HG03060 (cell line): ENCODE results near the gene OR6C6.
"Not testable (repeated sequence)": the region's sequence is repeated elsewhere in the genome, so short reads cannot be mapped to it uniquely, and the experiment has no call there.

Source experiments
- ATAC-seq: cut with Tn5 transposase; IDR thresholded peaks from one replicate; pipeline ENCODE4 v1.9.1; 2021; ENCODE audit warnings: low read depth, moderate number of reproducible peaks; ENCODE audit not compliant: unreplicated experiment

OR6C6 gene

GRCh38 chr12:55296469-55296868 lies at the start of gene OR6C6:
TSS of gene OR6C6 (minus strand) at chr12:55296569. CDS start at chr12:55295232, 1,337 bp downstream.
- no peak for ATAC-seq

- no peak for ATAC-seq
These were observed 39.6 kb upstream of the OR6C6 start for GRCh38 chr12:55336002-55336401.

GRCh38 chr12:55330446-55330845 lies 34.1 kb upstream of the OR6C6 start, which contains the start of gene OR6C3:
TSS of gene OR6C3 (plus strand) at chr12:55330746. CDS start at chr12:55331701, 955 bp downstream.
- ATAC-seq, result no peak

- not testable (repeated sequence) for ATAC-seq
These were observed 29.4 kb upstream of the OR6C6 start for GRCh38 chr12:55325801-55326200.

GRCh38 chr12:55320201-55320600 lies 23.8 kb upstream of the OR6C6 start:
- no peak for ATAC-seq

GRCh38 chr12:55314043-55314442 lies 17.7 kb upstream of the OR6C6 start, which contains the start of gene OR6C1:
TSS of gene OR6C1 (plus strand) at chr12:55314343. CDS start at chr12:55320600, 6,257 bp downstream.
- ATAC-seq, result no peak

- ATAC-seq, result no peak
These were observed 6.4 kb downstream of the OR6C6 start for GRCh38 chr12:55289999-55290398.

- ATAC-seq, result no peak
These were observed 15.4 kb downstream of the OR6C6 start for GRCh38 chr12:55280991-55281390.

GRCh38 chr12:55258303-55258702 lies 38.1 kb downstream of the OR6C6 start:
- no peak for ATAC-seq

- ATAC-seq, result no peak
These were observed 39.5 kb downstream of the OR6C6 start for GRCh38 chr12:55256831-55257230.

- ATAC-seq, result no peak
These were observed 43.1 kb downstream of the OR6C6 start for GRCh38 chr12:55253281-55253680.

GRCh38 chr12:55250944-55251343 lies 45.4 kb downstream of the OR6C6 start:
- ATAC-seq, result no peak

- ATAC-seq, result no peak
These were observed 50.2 kb downstream of the OR6C6 start for GRCh38 chr12:55246159-55246558.

- no peak for ATAC-seq
These were observed 52.1 kb downstream of the OR6C6 start, which contains the start of gene OR6C74 for GRCh38 chr12:55244309-55244708. TSS of gene OR6C74 (plus strand) at chr12:55244609. CDS start at chr12:55247288, 2,679 bp downstream.
